T-helper 17 cell (primary cell): Measurements from ENCODE around the gene CASK. TPM values are rescaled to one million over a fixed set of nuclear protein-coding genes. Genes with fewer than 3 reads are reported as not detected.
"Not testable (repeated sequence)": the region's sequence is repeated elsewhere in the genome, so short reads cannot be mapped to it uniquely, and the experiment has no call there.

Experiments
- ATAC-seq: fragments of 150-1000 bp; cut with Tn5 transposase; 2 replicates; pipeline ENCODE4 v1.10.0; 2021; ENCODE audit warnings: mild to moderate bottlenecking, moderate library complexity
- DNase-seq, 3 donors: peaks; one replicate each; pipeline versions ENCODE4 v3.0.0 to v3.0.0-alpha.2; 2020 to 2021
- H3K9me3 ChIP-seq: one replicate; pipeline ENCODE4 v1.7.0; 2013; ENCODE audit warnings: low read length, mild to moderate bottlenecking; ENCODE audit not compliant: control insufficient read depth, poor library complexity, severe bottlenecking
- H3K27ac Mint-ChIP-seq: one replicate; pipeline ENCODE4 v1.8.0; 2022; ENCODE audit warnings: mild to moderate bottlenecking, moderate library complexity, mixed read lengths
- H3K27me3 Mint-ChIP-seq: one replicate; pipeline ENCODE4 v1.8.0; 2022; ENCODE audit warnings: mixed read lengths
- H3K36me3 Mint-ChIP-seq: one replicate; pipeline ENCODE4 v1.8.0; 2022; ENCODE audit warnings: low read depth, mixed read lengths
- H3K4me1 Mint-ChIP-seq: one replicate; pipeline ENCODE4 v1.8.0; 2022; ENCODE audit warnings: mild to moderate bottlenecking, mixed read lengths
- H3K4me3 Mint-ChIP-seq: one replicate; pipeline ENCODE4 v1.8.0; 2022; ENCODE audit warnings: mild to moderate bottlenecking, moderate library complexity, mixed read lengths
- total RNA-seq, 4 donors: library from RNA in 2 of 4; stranded (reverse) in 2 of 4; gene quantifications; one replicate each; pipeline ENCODE4 v1.2.3 and lab custom pipeline; 2022 to 2026

Gene CASK
- total RNA-seq, 2 donors from 2014 or later: 99.9 to 107 TPM

DNA sequence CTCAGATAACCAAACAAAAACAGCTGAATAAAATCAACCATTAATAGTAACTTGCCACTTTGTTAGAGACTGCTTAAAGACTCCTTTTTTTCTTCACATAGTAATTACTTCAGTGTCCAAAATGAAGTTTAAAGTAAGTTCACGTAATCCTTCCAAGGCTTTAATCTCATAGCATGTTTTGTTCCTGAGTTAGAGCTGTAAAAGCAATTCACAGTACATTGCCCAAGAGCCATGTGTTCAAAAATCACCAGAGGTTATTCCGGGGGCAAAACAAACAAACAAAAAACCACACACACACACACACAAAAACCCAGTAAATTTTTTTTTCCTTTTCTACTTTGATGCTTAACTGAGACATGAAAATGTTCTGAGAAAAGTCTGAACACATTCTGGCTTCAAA is 193.3 kb downstream of the CASK start:
- Mint-ChIP-seq H3K36me3 (no peaks in the 10 kb centered on the region), H3K4me3 (no peak overlapping the region), H3K27me3 (no peaks in the 10 kb centered on the region), H3K27ac (no peak overlapping the region), H3K4me1 (peaks cover 5% of the 10 kb centered on the region)
- no peak for ATAC-seq
- DNase-seq: no peak
- no peaks in the 10 kb centered on the region for H3K9me3 ChIP-seq

DNA sequence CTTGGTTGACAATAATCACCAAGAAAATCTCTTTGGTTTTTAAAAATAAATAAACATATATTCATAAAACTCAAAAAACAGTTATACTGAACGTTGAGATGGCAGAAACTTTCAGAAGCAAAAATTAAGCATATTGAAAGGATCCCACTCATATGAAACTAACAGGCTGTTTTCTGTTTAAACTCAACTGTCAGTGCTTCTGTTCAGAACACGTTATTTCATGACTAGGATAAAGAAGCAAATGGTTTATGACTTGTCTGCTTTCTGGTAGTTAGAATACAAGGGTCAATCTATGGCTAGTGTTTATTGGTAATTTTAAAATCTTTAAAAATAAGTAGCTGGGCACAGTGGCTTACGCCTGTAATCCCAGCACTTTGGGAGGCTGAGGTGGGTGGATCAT is 195.2 kb downstream of the CASK start:
- Mint-ChIP-seq H3K4me1 (peaks cover 2% of the 10 kb centered on the region), H3K27me3 (no peaks in the 10 kb centered on the region), H3K4me3 (no peak overlapping the region), H3K27ac (no peak overlapping the region), H3K36me3 (no peaks in the 10 kb centered on the region)
- no peaks in the 10 kb centered on the region for H3K9me3 ChIP-seq
- ATAC-seq: no peak
- no peak for DNase-seq

DNA sequence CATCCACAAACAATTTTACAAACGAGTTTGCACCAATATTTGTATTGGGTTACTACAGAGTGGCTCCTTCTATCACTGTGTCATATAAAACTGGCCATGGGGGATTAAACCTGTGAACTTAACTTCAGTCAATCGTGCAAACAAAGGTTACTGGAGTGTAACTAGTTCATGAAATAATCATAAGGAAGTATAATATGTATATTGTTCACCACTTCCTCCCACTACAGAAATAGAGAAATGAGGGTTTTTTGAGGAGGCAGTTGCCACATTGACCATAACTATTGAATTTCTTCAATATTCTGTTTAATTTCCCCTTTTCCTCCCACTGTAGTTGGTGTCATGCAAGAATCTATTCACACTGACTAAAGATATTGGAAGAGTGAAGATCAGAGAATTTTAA is 199.5 kb downstream of the CASK start, which contains the start of gene GPR82:
Gene GPR82 (plus strand): TSS at position 356 of the 400 bp plus-strand sequence. CDS start 2,846 bp downstream, outside the sequence.
- DNase-seq (no peak), ATAC-seq (peak; percentile 28)
- peaks cover 7% of the 10 kb centered on the region for H3K4me1 Mint-ChIP-seq
- no peaks in the 10 kb centered on the region for H3K27me3 Mint-ChIP-seq
- no peak within 1 kb of the TSS for H3K27ac Mint-ChIP-seq
- no peaks in the 10 kb centered on the region for H3K9me3 ChIP-seq
- H3K36me3 Mint-ChIP-seq: no peaks in the 10 kb centered on the region
- H3K4me3 Mint-ChIP-seq: no peak within 1 kb of the TSS

DNA sequence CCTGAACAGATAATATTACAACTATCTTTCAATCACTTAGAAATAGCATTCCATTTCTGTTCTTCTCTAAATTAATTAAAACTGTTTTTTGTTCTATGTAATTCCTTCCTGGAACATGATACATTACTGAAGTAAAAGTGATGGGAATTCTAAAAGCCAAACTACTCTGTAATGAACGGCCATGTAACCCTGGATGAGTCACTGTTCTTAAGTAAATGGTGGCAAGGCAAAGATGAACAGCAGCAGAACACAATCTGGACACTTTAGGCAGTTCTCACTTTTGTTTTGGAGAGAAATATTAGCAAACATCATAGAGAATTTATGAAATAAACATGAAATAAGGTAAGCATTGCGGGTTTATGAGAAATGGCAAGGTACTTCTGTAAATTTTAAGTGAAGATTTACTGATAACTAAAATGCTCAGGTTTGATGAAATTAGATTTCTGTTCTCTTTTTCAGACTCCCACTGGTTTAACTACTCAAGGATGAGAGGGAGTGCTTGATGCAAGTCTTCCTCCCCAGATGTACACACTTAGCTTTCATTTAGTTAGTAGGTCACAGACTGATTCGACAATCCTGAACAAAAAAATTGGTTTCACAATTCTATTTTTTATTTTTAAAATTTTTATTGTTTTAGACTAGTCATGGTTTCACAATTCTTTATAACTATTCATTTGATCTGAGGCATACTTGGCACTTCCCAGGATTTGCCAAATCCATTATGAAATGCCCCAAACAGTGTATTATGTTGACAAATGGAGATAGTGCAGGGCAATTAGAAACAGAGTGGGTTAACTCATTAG is 200.3 kb downstream of the CASK start:
- Mint-ChIP-seq H3K36me3 (no peaks in the 10 kb centered on the region), H3K27ac (no peak overlapping the region), H3K4me3 (no peak overlapping the region), H3K4me1 (peaks cover 7% of the 10 kb centered on the region), H3K27me3 (no peaks in the 10 kb centered on the region)
- DNase-seq (no peak), ATAC-seq (no peak)
- no peaks in the 10 kb centered on the region for H3K9me3 ChIP-seq

- H3K27me3 Mint-ChIP-seq: no peaks in the 10 kb centered on the region
- H3K4me1 Mint-ChIP-seq: peaks cover 8% of the 10 kb centered on the region
- no peak for DNase-seq
- no peaks in the 10 kb centered on the region for H3K36me3 Mint-ChIP-seq
- no peak overlapping the region for H3K27ac Mint-ChIP-seq
- no peaks in the 10 kb centered on the region for H3K9me3 ChIP-seq
- no peak for ATAC-seq
- H3K4me3 Mint-ChIP-seq: no peak overlapping the region
These were observed 201.1 kb downstream of the CASK start for GRCh38 chrX:41722214-41722613.

DNA sequence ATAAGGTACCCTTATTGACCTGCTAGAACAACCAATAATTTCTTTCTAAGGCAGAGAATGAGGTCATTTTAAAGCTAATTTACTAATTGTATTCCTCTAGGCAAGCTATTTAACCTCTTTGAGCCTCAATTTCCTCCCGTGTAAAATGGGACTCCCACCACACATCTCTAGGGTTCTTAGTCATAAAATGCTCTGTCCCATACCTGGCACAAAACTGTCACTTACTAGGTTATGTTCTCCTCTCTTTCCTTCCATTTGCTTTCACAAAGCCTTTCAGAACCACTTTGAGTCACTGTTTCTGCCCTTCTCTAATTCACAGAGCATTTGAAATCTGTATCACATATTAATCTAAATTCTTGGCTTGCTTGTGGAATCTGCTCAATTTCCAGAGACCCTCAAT is 201.8 kb downstream of the CASK start:
- ATAC-seq (no peak), DNase-seq (no peak)
- H3K27ac Mint-ChIP-seq: no peak overlapping the region
- no peaks in the 10 kb centered on the region for H3K9me3 ChIP-seq
- no peak overlapping the region for H3K4me3 Mint-ChIP-seq
- peaks cover 13% of the 10 kb centered on the region for H3K4me1 Mint-ChIP-seq
- no peaks in the 10 kb centered on the region for H3K36me3 Mint-ChIP-seq
- H3K27me3 Mint-ChIP-seq: no peaks in the 10 kb centered on the region

- peak; percentile 67 for ATAC-seq
- H3K27me3 Mint-ChIP-seq: no peaks in the 10 kb centered on the region
- no peaks in the 10 kb centered on the region for H3K9me3 ChIP-seq
- no peak for DNase-seq
- no peaks in the 10 kb centered on the region for H3K36me3 Mint-ChIP-seq
- no peak overlapping the region for H3K4me3 Mint-ChIP-seq
- H3K4me1 Mint-ChIP-seq: peaks cover 13% of the 10 kb centered on the region
- H3K27ac Mint-ChIP-seq: no peak overlapping the region
These were observed 203.1 kb downstream of the CASK start for GRCh38 chrX:41720125-41720779.

- not testable (repeated sequence) for H3K27ac Mint-ChIP-seq, H3K36me3 Mint-ChIP-seq, H3K9me3 ChIP-seq, H3K4me3 Mint-ChIP-seq, ATAC-seq, DNase-seq, H3K27me3 Mint-ChIP-seq
- peaks cover 13% of the 10 kb centered on the region for H3K4me1 Mint-ChIP-seq
These were observed 203.7 kb downstream of the CASK start for GRCh38 chrX:41719610-41720009.

GRCh38 chrX:41718481-41719235 is 204.7 kb downstream of the CASK start:
- Mint-ChIP-seq H3K4me1 (peaks cover 16% of the 10 kb centered on the region), H3K4me3 (no peak overlapping the region), H3K27me3 (no peaks in the 10 kb centered on the region), H3K36me3 (no peaks in the 10 kb centered on the region), H3K27ac (no peak overlapping the region)
- no peak for ATAC-seq
- no peak for DNase-seq
- no peaks in the 10 kb centered on the region for H3K9me3 ChIP-seq

DNA sequence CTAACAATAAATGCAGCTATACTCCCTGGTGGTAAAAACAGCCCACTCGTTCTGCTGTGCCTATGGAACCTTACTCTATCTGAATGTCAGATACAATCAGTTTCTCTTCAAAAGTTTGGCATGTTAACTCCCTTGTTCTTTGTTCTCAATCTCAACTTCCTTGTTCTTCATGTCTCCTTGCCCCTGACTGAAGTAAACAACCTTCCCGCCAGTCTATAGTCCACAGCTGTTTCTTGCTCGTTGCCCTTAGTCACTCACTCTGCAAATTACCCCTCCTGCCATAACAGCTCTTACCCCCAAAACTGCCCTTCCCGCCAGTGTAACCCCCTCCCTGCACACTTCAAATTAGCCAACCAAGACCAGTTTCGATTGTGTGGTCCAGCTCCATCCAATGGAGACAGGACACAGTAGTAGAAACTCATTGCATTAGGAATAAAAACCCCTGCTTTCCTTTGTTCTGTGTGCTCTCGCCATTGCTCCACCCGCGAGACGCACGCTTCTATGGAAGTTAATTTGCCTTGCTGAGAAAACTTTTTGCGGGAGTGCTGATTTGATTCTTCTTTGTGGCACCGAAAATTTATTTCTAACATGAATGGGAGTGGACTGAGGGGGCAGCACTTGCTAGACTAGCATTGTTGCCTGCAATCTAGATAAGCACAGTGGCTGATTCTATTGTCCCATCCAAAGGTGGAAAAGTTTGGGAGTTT is 206.4 kb downstream of the CASK start:
- H3K9me3 ChIP-seq: no peaks in the 10 kb centered on the region
- DNase-seq (no peak), ATAC-seq (no peak)
- Mint-ChIP-seq H3K4me3 (no peak overlapping the region), H3K36me3 (no peaks in the 10 kb centered on the region), H3K27ac (no peak overlapping the region), H3K4me1 (peaks cover 14% of the 10 kb centered on the region), H3K27me3 (no peaks in the 10 kb centered on the region)

DNA sequence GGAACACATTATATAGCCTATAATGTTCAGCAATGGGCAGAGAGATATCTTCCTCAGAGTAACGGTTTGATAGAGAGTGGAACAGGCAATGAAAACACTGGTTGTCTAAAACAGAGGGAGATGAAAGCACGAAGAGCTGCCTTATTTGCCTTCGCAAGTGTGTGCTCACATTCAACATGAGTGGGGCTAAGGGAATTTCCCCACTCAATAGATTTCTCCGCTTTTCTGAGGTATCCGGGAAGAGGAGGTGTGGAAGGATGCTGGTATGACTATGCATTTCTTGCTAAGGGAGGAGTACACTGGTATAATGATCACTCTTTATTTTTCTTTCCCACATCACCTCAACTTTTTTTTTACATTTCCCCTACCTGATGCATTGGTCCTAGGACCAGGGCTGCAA is 207.1 kb downstream of the CASK start:
- H3K9me3 ChIP-seq: no peaks in the 10 kb centered on the region
- ATAC-seq (no peak), DNase-seq (no peak)
- no peaks in the 10 kb centered on the region for H3K27me3 Mint-ChIP-seq
- no peak overlapping the region for H3K27ac Mint-ChIP-seq
- no peak overlapping the region for H3K4me3 Mint-ChIP-seq
- peaks cover 16% of the 10 kb centered on the region for H3K4me1 Mint-ChIP-seq
- H3K36me3 Mint-ChIP-seq: no peaks in the 10 kb centered on the region

- no peaks in the 10 kb centered on the region for H3K27me3 Mint-ChIP-seq
- no peak for ATAC-seq
- no peak for DNase-seq
- peaks cover 20% of the 10 kb centered on the region for H3K4me1 Mint-ChIP-seq
- no peaks in the 10 kb centered on the region for H3K36me3 Mint-ChIP-seq
- H3K4me3 Mint-ChIP-seq: no peak overlapping the region
- no peak overlapping the region for H3K27ac Mint-ChIP-seq
- no peaks in the 10 kb centered on the region for H3K9me3 ChIP-seq
These were observed 212.2 kb downstream of the CASK start for GRCh38 chrX:41711021-41711667.
